Left lung (tissue), 10 donors: Measurements from ENCODE around the gene NOTCH3. TPM values are rescaled to one million over a fixed set of nuclear protein-coding genes. Genes with fewer than 3 reads are reported as not detected.

Experiments used
- ATAC-seq: fragments of 200-7000 bp; cut with Tn5 transposase; one replicate; pipeline ENCODE4 v1.9.1; 2020; ENCODE audit warnings: moderate library complexity
- DNase-seq, 4 donors: peaks; one replicate each; pipeline ENCODE4 v3.0.0-alpha.2; 2013 to 2020
- H3K27ac ChIP-seq, 2 donors: fragments of 200-600 bp; sonication (generic) in 1 of 2; one replicate each; pipeline versions ENCODE4 v1.5.0 to v1.8.0; 2020 to 2021
- H3K27me3 ChIP-seq, 2 donors: fragments of 200-600 bp; sonication (generic) in 1 of 2; one replicate each; pipeline versions ENCODE4 v1.5.0 to v1.8.0; 2020 to 2021
- H3K36me3 ChIP-seq, 2 donors: fragments of 200-600 bp; sonication (generic) in 1 of 2; one replicate each; pipeline versions ENCODE4 v1.5.0 to v1.8.0; 2020 to 2021
- H3K4me1 ChIP-seq, 2 donors: fragments of 200-600 bp; one replicate each; pipeline ENCODE4 v1.8.0; 2021
- H3K4me3 ChIP-seq, 2 donors: fragments of 200-600 bp; sonication (generic) in 1 of 2; one replicate each; pipeline versions ENCODE4 v1.5.0 to v1.8.0; 2020 to 2021; ENCODE audit warnings: mild to moderate bottlenecking in 1 of 2
- H3K9me3 ChIP-seq, 2 donors: fragments of 200-600 bp; sonication (generic) in 1 of 2; one replicate each; pipeline versions ENCODE4 v1.5.0 to v1.8.0; 2020 to 2021
- CTCF ChIP-seq, 2 donors: fragments of 200-600 bp; sonication (generic) in 1 of 2; IDR thresholded peaks; one replicate each; pipeline versions ENCODE4 v1.5.0 to v1.8.0; 2021; ENCODE audit warnings: antibody characterized with exemption in 2 of 2
- intact Hi-C, 2 donors: fragments of 100-400 bp; cut with DNase I; formaldehyde crosslinking; loops; one replicate each; pipeline versions ENCODE4 v1.11.2 to v1.14.2; 2022
- polyA plus RNA-seq, 6 donors: library from polyadenylated mRNA; unstranded; fragments of 120-200 nt; gene quantifications; one replicate each; pipeline ENCODE4 v1.2.1, GENCODE V29; 2013; ENCODE audit not compliant: insufficient read length in 6 of 6
- total RNA-seq, 2 donors: library from RNA; stranded (reverse); fragmentation: NEBNext Ultra II Directional; extraction: Animal tissue kit (Norgen Biotek cat#: 25700); gene quantifications; one replicate each; pipeline ENCODE4 v1.2.1, GENCODE V29; 2021
- donor health status: DM: no; HTN: yes; CAD: no.
- donor health status: DM: no; HTN: no; CAD: no.

The NOTCH3 gene
- total and polyA plus RNA-seq, 8 donors: 73.2 to 130 (median 107) TPM

GRCh38 chr19:15237759-15238638 is 37.2 kb upstream of the NOTCH3 start:
- H3K4me1 ChIP-seq: peaks cover 0 to 21% of the 10 kb centered on the region in 2 donors
- ATAC-seq (no peak), DNase-seq (no peak)
- TF ChIP-seq CTCF (IDR thresholded peaks at IDR 0.05): no peak
- peaks cover 0 to 74% of the 10 kb centered on the region in 2 donors for H3K36me3 ChIP-seq
- no peak overlapping the region for H3K4me3 ChIP-seq
- intact Hi-C loops: no loop called here
- H3K27me3 ChIP-seq: peaks cover 0 to 11% of the 10 kb centered on the region in 2 donors
- H3K27ac ChIP-seq: no peak overlapping the region
- no peaks in the 10 kb centered on the region for H3K9me3 ChIP-seq

GRCh38 chr19:15236886-15237285 is 36.1 kb upstream of the NOTCH3 start:
- H3K4me3 ChIP-seq: no peak overlapping the region
- H3K27ac ChIP-seq: no peak overlapping the region
- H3K4me1 ChIP-seq: peaks cover 4 to 30% of the 10 kb centered on the region in 2 donors
- DNase-seq: no peak
- intact Hi-C loops: no loop called here
- peaks cover 0 to 22% of the 10 kb centered on the region in 2 donors for H3K27me3 ChIP-seq
- TF ChIP-seq CTCF (IDR thresholded peaks at IDR 0.05): no peak
- no peak for ATAC-seq
- no peaks in the 10 kb centered on the region for H3K9me3 ChIP-seq
- peaks cover 0 to 65% of the 10 kb centered on the region in 2 donors for H3K36me3 ChIP-seq

- intact Hi-C loops: no loop called here
- H3K4me3 ChIP-seq: no peak overlapping the region
- DNase-seq (no peak), ATAC-seq (no peak)
- H3K4me1 ChIP-seq: peaks cover 8 to 34% of the 10 kb centered on the region in 2 donors
- no peak for TF ChIP-seq CTCF (IDR thresholded peaks at IDR 0.05)
- H3K9me3 ChIP-seq: no peaks in the 10 kb centered on the region
- H3K27ac ChIP-seq: no peak overlapping the region
- H3K36me3 ChIP-seq: peaks cover 0 to 54% of the 10 kb centered on the region in 2 donors
- H3K27me3 ChIP-seq: peaks cover 0 to 33% of the 10 kb centered on the region in 2 donors
Measured at GRCh38 chr19:15235781-15236180, 35.0 kb upstream of the NOTCH3 start.

GRCh38 chr19:15234431-15235130 is 33.8 kb upstream of the NOTCH3 start:
- Histone ChIP-seq H3K27ac (no peak overlapping the region), H3K4me1 (peaks cover 8 to 34% of the 10 kb centered on the region in 2 donors), H3K27me3 (peaks cover 0 to 42% of the 10 kb centered on the region in 2 donors), H3K36me3 (peaks cover 0 to 42% of the 10 kb centered on the region in 2 donors), H3K4me3 (no peak overlapping the region), H3K9me3 (no peaks in the 10 kb centered on the region)
- DNase-seq (no peak), ATAC-seq (no peak)
- TF ChIP-seq CTCF (IDR thresholded peaks at IDR 0.05): no peak
- intact Hi-C loops: no loop called here

GRCh38 chr19:15231271-15231670 is 30.5 kb upstream of the NOTCH3 start:
- Histone ChIP-seq H3K4me3 (no peak overlapping the region), H3K4me1 (peaks cover 8 to 34% of the 10 kb centered on the region in 2 donors), H3K9me3 (no peaks in the 10 kb centered on the region), H3K36me3 (peaks cover 0 to 9% of the 10 kb centered on the region in 2 donors), H3K27ac (no peak overlapping the region), H3K27me3 (peaks cover 0 to 42% of the 10 kb centered on the region in 2 donors)
- ATAC-seq: no peak
- no peak for TF ChIP-seq CTCF (IDR thresholded peaks at IDR 0.05)
- intact Hi-C loops: no loop called here
- DNase-seq: no peak
